Measurements from ENCODE around the gene CAPN8. TPM values are rescaled to one million over a fixed set of nuclear protein-coding genes. Genes with fewer than 3 reads are reported as not detected.

CAPN8 gene
- total RNA-seq, 2 donors from 2014 or later = 0.21 TPM; not detected in 1

DNA sequence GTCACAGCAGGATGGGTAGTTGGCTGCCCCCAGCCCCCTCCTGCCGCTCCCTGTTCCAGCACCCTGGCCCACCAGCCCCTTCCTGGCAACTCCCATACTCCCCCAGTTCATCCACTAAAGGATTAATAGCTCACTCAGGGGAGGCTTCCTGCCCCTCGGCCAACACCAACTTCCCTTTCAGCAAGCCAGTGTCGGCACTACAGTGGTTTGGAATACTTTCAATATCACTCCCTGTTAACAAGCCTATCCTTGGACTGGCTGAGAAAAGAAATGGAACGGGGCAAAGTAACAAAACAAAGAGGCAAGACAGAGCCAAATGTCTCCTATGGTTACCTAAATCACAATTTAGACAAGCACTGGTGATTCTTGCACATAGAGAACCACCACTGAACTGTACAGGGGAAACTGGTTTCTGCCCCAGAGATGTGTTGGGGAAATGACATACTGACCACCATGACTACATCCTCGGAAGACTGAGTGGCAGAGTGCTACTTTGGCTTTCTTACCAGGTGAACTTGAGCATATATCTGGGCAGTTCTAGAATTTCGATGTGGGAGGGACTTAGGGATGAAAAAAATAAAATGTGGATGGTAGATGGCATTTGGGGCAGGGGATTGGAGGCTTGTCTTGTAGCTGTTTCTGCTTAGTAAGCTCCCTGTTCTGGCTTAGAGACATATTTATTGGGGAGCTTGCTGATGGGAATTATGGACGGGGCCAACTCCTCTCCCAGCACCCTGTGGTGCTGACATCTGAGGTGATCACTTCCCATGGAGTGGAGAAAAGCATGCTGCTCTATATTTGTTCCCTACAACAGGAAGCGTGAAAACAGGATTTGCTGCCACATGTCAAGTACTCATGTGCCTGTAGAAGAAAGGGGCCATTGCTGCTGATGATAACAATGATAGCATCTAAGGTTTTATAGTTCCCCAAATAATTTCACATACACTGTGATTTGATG lies 39.7 kb upstream of the CAPN8 start:
- ATAC-seq = peak; percentile 15 to 73
- no peak for DNase-seq
- intact Hi-C loops (cut with DNase I) = loop anchor here in 1 of 2 donors (10.0 kb wide), 1 partner anchor 140 kb away; the partner anchor contains the start of gene TP53BP2

DNA sequence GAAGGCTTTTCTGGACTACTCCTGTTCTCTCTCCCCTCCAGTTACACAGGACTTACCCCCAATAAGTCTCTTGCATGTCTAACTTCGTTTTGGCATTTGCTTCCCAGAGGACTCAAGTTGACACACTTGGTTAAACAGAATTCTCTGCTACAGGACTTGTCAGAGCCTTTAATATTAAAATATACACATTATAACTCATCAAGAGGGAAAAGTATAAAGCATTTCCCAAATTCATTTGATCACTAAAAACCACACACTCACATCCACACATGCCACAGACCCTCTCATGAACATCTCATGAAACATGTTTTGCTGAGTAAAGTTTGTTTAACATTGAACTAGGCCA lies 38.1 kb upstream of the CAPN8 start:
- intact Hi-C loops (cut with DNase I) = loop anchor here in 1 of 2 donors (10.0 kb wide), 1 partner anchor 141 kb away; the partner anchor contains the start of gene TP53BP2

DNA sequence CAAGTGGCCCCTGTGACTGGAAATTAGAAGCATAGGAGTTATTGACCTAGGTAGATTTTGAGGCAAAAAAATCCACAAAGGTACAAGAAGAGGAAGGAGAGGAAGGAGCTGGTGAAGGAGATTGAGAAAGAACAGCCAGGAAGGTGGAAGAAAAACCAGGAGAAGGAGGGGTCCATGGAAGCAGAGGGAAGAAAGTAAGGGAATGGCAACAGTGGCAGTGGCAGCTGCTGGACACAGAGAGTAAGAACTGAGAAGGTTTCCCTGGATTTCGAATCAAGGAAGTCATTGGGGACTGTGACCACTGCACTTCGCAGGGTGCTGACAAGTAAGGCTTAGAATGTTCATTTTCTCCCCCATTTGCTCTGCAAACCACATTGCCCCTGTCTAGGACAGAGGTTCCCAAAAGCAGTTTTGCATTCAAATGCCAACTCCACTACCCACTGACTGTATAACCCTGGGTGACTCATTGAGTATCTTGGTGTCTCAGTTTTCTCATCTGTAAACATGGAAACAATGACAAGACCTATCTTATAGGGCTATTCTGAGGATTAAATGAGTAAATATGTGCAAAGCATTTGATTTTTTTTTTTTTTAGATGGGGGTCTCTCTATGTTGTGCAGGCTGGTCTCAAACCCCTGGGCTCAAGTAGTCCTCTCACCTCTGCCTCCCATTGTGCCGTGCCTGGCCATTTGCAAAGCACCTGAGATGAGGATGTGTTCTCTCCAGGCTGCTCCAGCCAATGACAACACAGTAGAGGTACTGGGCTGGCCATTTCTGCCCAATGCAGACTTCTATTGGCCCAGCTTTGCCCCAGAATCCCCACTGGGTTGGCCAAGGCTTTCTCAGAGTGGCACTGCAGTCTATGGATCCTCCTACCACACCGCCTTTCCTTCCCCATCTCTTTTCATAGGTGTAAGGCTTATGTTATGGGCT lies 37.5 kb upstream of the CAPN8 start:
- ATAC-seq = no peak
- no peak for DNase-seq
- intact Hi-C loops (cut with DNase I) = loop anchor here in 1 of 2 donors (10.0 kb wide), 1 partner anchor 142 kb away; the partner anchor contains the start of gene TP53BP2

More for the DNA sequence above, 38.1 kb upstream of the CAPN8 start:
- no peak for ATAC-seq
- no peak for DNase-seq

DNA sequence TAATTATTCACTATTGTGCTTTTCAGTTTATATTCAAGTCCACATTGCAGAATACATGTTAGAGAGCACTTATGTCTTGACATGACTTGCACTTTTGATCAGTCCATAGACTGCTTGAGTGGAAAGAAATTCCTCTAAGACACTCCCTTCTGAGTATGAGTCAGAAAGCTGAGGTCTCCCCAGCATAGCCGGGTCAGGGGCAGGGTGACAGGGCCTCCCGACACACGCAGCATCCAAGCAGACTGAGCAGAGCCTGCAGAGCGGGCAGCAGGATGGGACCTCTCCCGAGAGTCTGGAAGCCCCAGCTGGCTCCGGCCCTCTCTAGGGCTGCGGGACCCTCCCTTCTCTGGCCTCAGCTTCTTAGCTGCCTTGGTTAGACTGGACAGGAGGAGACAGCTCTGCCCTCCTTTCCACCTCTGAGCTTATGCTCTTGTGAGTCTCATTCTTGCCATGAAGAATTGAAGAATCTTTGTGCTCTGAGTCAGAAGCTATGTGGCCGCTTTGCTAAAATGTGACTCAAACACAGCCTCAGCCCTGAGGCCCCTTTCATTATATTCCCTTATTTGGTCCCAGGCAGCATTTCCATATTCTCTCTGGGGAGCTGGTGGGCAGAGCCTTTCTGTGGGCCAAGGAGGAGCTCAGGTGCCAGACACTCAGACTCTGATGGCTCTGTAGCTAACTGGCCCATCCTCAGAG lies 35.6 kb upstream of the CAPN8 start:
- no peak for DNase-seq
- peak; percentile 20 to 86 for ATAC-seq
- intact Hi-C loops (cut with DNase I) = loop anchor here in 1 of 2 donors (10.0 kb wide), 1 partner anchor 144 kb away; the partner anchor contains the start of gene TP53BP2

DNA sequence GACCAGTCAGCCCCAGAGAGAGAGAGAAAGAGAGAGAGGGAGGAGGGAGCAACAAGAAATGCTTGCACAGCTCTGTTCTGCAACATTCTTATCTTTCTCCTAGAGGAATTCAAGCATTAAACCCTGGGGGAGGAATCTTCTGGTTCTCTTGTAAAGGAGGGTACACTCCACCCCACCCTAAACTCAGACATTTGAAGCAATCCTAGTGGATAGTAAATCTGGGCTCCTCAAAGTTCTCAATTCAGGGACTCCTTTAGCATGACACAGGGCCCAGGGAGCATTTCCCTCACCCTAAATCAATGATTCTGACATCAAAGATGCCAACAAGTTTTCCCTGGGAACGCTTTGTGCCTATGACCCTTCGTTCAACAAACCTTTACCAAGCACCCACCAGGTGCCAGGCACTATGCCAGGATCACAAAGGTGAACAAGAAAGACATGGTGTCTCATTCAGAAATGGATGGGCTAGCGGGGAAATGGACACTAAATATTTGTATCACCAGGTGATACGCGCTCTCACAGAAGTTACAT lies 35.0 kb upstream of the CAPN8 start:
- intact Hi-C loops (cut with DNase I) = loop anchor here in 1 of 2 donors (10.0 kb wide), 1 partner anchor 144 kb away; the partner anchor contains the start of gene TP53BP2
- DNase-seq (no peak), ATAC-seq (peak in 1 of 2 donors; percentile 12)

DNA sequence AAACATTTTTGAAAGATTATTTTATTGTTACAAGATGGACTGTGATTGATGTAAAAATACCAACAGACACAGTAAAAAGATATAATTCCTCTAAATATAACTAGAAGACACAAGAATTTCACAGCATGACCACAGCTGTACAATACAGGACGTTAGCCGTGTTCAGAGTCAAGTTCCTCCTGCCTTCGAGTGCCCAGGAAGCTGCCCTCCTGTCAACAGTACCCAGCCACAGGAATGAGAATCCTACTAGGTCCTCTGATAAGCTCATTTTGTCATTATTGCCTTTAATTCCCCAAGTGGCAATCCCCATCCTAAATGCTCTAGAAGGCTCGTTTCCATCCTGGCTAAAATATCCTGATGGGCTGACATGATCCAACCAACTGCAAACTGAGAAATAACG lies 30.4 kb upstream of the CAPN8 start:
- DNase-seq (no peak), ATAC-seq (no peak)
- intact Hi-C loops (cut with DNase I) = loop anchor here in 1 of 2 donors (5.0 kb wide), 1 partner anchor 356 kb away; no protein-coding TSS in a partner anchor

DNA sequence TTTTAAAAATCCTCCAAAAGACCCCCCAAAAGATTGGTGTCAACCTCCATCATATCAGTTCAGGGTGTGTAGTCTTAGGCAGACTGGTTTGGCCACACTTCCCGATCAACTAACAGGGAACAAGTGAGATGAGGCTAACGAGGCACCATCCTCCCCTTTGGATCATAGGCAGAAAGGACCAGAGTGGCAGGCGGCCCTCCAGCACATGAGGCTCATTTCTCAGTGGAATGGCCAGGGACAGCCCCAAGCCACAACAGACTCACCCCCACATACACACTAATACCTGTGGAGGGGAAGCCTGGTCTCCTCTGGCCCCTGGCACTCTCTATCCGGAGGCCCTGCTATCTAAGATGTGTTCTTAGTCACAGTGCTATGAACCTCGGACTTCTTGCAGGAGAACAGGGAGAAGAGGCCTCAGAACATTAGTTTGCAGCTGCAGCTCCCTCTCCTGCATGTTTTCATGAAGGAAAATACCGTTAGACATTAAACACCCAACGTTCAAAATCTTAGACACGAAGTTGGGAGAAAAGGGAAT lies 29.6 kb upstream of the CAPN8 start:
- DNase-seq (no peak), ATAC-seq (no peak)
- intact Hi-C loops (cut with DNase I) = loop anchor here in 1 of 2 donors (5.0 kb wide), 1 partner anchor 357 kb away; no protein-coding TSS in a partner anchor

DNA sequence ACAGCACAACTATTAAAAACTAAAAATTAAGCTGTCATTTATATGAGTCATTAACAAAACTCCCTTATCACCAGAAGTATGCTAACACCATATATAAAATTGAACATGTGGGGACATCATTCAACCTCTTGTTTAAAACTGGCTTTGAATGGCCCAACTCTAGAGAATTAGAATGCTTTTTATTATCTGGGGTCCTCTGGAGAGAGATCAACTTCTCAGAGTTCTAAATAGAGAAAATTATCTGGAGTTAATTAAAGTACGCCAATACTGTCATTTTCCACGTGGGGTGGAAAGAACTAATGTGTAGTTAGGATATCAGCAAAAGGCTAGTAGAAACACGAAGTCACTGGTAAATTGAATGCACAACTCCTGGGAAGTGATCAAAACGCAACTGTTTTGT lies 25.6 kb upstream of the CAPN8 start:
- intact Hi-C loops (cut with DNase I) = no loop called here

DNA sequence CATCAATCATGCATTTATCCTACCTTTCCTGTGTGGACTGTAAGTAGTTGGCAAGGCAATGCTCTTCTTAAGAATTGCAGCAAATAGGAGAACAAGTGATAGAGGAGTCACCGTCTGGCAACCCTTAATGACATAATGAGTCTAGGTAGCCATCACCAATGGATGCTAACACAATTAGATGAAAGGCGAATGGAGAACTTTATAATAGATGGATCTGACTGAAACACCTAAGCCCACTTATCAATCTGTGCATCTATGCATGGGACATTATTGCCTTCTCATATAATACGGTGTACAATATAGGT lies 18.9 kb upstream of the CAPN8 start:
- ATAC-seq (no peak), DNase-seq (no peak)
- intact Hi-C loops (cut with DNase I) = loop anchor here in 1 of 2 donors (5.0 kb wide), 1 partner anchor 552 kb away; no protein-coding TSS in a partner anchor

More for the DNA sequence above, 25.6 kb upstream of the CAPN8 start:
- no peak for DNase-seq
- ATAC-seq = no peak

DNA sequence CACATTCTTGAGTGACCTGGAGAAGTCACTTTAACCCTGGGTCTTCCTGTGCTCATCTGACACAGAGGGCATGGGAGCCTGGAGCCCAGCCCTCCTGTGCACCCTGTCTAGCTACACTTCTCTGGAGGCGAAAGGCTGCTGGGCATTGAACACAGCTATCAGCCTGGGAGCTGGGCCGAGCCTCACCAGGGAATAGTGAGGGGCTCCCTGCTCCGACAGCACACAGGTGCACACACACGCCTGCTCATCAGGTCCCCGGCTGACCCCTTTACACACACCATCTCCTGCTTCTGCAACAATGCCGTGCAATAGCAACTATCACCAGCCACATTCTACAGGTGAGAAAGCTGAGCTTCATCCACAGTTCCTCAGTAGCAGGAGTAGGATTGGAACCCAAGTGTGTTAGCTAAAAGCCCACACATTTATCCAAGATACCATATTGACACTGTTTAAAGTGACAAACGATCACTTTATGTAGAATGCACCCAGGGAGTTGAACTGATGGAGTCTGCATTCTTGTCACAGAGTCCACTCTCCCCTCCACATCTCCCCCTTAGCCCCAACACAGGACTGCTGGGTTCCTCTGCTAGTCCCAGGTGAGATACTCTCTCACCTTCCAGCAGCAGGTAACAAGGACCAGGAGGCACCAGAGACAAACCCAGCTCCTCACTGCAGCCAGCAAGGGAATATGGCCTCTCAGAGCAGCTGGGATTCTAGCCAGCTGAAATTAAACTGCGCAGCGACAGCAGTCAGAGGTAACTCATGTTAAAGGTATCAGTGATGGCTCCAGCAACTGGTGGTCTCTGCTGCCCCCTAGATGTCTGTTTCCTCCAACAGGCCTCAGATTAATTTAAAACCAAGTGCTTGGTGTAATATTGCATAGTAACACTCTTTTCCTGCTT lies 18.3 kb upstream of the CAPN8 start:
- ATAC-seq (peak; percentile 61 to 64), DNase-seq (peak; percentile 50)
- intact Hi-C loops (cut with DNase I) = loop anchor here in 1 of 2 donors (5.0 kb wide), 1 partner anchor 552 kb away; no protein-coding TSS in a partner anchor

DNA sequence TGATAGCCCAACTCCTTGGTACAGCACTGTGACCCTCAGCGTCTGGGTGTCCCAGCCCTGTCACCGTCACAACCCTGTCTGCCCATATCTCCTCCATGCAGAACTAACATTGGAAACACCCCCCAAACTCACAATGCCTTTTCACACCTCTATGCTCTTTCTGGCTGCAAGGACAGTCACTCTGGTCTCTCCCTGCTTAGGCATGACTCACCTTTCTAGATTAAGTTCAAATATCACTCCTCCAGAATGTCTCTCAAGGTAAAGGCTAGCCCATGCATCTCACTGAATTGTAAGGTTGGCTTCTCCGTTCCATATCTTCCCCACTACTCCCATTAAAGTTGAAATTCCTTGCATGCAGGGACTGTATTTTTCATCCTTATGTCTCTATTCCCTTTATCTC lies 17.0 kb upstream of the CAPN8 start:
- intact Hi-C loops (cut with DNase I) = loop anchor here in 1 of 2 donors (5.0 kb wide), 1 partner anchor 550 kb away; no protein-coding TSS in a partner anchor
- no peak for DNase-seq
- ATAC-seq = no peak

DNA sequence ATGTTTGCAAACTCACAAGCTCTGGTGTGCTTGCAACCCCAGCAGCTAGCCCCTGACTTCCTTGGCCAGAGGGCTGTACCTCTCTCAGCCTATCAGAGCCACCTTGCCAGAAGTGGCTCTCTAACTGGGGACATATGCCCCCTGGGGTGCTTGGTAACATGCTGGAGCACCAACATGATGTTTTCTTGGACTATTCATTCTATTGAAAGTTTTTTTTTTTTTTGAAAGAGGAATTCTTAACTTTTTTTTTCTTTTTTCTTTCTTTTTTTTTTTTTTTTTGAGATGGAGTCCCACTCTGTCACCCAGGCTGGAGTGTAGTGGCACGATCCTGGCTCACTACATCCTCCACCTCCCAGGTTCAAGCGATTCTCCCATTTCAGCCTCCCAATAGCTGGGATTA lies 14.7 kb upstream of the CAPN8 start:
- no peak for DNase-seq
- no peak for ATAC-seq
- intact Hi-C loops (cut with DNase I) = loop anchor here in 1 of 2 donors (5.0 kb wide), 1 partner anchor 548 kb away; no protein-coding TSS in a partner anchor

DNA sequence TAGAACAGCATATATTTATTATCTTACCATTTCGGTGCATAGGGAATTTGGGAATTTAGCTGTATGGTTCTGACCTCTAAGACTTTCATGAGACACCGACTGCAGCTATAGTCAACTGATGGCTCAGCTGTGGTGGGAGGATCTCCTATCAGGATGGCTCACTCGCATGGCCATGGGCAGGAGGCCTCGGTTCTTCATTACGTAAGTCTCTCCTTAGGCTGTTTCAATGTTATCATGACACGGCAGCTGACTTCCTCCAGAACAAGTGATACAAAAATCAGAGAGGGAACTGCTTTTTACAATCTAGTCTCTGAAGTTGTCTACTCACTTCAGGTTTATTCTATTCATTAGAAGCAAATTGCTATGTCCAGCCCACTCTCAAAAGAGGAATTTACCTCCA lies 13.3 kb upstream of the CAPN8 start:
- no peak for ATAC-seq
- no peak for DNase-seq
- intact Hi-C loops (cut with DNase I) = no loop called here

DNA sequence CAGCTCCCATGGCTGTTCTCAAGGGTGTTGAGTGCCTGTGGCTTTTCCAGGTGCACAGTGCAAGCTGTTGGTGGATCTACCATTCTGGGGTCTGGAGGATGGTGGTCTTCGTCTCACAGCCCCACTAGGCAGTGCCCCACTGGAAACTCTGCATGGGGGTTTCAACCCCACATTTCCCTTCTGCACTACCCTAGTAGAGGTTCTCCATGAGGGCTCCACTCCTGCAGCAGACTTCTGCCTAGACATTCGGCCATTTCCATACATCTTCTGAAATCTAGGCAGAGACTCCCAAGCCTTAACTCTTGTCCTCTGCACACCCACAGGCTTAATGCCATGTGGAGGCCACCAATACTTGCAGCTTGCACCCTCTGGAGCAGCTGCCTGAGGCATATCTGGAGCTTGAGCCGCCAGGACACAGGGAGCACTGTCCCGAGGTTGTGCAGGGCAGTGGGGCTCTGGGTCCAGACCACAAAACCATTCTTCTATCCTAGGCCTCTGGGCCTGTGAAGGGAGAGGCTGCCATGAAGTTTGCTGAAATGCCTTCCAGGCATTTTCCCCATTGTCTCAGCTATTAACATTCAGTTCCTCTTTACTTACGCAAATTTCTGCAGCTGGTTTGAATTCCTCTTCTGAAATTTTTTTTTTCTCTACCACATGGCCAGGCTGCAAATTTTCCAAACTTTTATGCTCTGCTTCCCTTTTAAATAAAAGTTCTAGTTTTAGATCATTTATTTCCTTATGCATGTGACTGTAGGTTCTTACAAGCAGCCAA lies 8.8 kb upstream of the CAPN8 start:
- DNase-seq = no peak
- no peak for ATAC-seq
- intact Hi-C loops (cut with DNase I) = no loop called here

DNA sequence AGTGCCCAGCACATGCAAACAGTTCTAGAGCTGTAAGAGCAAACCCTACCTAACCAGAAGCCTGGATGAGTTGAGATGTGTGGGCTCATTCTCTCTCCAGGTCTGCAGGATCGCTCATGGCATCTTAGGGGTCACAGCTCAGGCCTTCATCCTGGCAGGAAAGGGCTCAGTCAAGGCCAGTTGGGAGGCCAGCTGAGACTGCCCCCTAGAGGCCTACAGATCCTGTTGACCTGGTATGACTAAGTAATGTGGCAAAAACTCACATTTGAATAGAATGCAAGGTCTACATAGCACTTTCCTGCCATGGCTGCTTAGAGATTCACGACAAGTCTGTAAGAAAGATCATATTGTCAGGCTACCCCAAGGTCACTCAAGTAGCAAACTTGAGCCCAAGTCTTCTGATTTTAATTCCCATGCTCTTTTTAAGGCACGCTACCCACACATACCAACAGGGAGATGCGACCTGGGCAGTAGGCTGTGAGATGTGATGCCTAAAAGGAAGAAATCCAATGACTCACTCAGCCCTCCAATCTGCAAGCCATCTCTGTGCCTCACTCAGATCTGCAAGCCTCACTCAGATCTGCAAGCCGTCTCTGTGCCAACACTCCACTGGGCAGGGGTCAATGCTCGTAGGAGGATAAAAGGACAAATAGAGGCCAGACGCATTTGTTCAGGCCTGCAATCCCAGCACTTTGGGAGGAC lies 5.1 kb upstream of the CAPN8 start:
- intact Hi-C loops (cut with DNase I) = no loop called here
- ATAC-seq (peak in 1 of 2 donors; percentile 33), DNase-seq (no peak)

All from left cardiac atrium (tissue), 4 donors.